Ishikawa (cell line): Measurements from ENCODE around the gene RBM44.

ENCODE experiments used
- CEBPB ChIP-seq: IDR thresholded peaks from 2 replicates; pipeline ENCODE4 v1.6.1; 2012
- CREB1 ChIP-seq: IDR thresholded peaks from 2 replicates; pipeline ENCODE4 v1.6.1; 2012; ENCODE audit warnings: low read depth
- EP300 ChIP-seq: IDR thresholded peaks from 2 replicates; pipeline ENCODE4 v1.6.1; 2012; ENCODE audit warnings: borderline replicate concordance
- TAF1 ChIP-seq: IDR thresholded peaks from 2 replicates; pipeline ENCODE4 v1.6.1; 2012; ENCODE audit warnings: low read depth, mild to moderate bottlenecking
- TF ChIP-seq, protein P1 (sequence below): IDR thresholded peaks from 2 replicates; pipeline ENCODE4 v1.6.1; 2012
- TF ChIP-seq, protein P2 (sequence below): IDR thresholded peaks from 2 replicates; pipeline ENCODE4 v1.6.1; 2012; ENCODE audit warnings: low read depth, mild to moderate bottlenecking

DNA sequence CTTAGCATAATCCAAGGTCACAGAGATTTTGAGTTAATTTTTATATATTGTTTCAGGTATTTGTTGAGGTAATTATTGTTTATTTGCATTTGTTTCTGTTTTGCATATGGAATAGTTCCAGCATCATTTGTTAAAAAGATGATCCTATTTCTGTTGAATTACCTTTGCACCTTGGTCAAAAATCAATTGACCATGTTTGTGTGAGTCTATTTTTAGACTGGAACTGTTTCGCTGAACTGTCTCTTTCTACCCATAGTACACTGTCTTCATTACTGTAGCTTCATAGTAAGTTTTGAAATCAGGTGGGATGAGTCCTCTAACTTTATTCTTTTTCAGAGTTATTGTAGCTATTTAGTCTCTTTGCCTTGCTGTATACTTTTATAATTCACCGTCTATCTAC, 31.9 kb downstream of the RBM44 start:
- TF ChIP-seq, protein P1, sequence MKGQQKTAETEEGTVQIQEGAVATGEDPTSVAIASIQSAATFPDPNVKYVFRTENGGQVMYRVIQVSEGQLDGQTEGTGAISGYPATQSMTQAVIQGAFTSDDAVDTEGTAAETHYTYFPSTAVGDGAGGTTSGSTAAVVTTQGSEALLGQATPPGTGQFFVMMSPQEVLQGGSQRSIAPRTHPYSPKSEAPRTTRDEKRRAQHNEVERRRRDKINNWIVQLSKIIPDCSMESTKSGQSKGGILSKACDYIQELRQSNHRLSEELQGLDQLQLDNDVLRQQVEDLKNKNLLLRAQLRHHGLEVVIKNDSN = no peak
- TF ChIP-seq EP300 (no peak), CREB1 (no peak), TAF1 (no peak), CEBPB (no peak)
- TF ChIP-seq, protein P2, sequence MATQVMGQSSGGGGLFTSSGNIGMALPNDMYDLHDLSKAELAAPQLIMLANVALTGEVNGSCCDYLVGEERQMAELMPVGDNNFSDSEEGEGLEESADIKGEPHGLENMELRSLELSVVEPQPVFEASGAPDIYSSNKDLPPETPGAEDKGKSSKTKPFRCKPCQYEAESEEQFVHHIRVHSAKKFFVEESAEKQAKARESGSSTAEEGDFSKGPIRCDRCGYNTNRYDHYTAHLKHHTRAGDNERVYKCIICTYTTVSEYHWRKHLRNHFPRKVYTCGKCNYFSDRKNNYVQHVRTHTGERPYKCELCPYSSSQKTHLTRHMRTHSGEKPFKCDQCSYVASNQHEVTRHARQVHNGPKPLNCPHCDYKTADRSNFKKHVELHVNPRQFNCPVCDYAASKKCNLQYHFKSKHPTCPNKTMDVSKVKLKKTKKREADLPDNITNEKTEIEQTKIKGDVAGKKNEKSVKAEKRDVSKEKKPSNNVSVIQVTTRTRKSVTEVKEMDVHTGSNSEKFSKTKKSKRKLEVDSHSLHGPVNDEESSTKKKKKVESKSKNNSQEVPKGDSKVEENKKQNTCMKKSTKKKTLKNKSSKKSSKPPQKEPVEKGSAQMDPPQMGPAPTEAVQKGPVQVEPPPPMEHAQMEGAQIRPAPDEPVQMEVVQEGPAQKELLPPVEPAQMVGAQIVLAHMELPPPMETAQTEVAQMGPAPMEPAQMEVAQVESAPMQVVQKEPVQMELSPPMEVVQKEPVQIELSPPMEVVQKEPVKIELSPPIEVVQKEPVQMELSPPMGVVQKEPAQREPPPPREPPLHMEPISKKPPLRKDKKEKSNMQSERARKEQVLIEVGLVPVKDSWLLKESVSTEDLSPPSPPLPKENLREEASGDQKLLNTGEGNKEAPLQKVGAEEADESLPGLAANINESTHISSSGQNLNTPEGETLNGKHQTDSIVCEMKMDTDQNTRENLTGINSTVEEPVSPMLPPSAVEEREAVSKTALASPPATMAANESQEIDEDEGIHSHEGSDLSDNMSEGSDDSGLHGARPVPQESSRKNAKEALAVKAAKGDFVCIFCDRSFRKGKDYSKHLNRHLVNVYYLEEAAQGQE = no peak
